Stimulated activated memory B cell treated with anti-CD40 and anti-IgM and Interleukin-4, amounts not matched to agents 10 μg/mL and 1 μg/mL and 100 μg/mL, for 72 hours (primary cell): ENCODE measurements around the gene CDH2.

Experiments used
- ATAC-seq: fragments of 150-1000 bp; cut with Tn5 transposase; 2 replicates; pipeline ENCODE4 v1.10.0; 2021
- H3K27ac Mint-ChIP-seq: one replicate; pipeline ENCODE4 v1.8.0; 2022; ENCODE audit warnings: mild to moderate bottlenecking, mixed read lengths
- H3K27me3 Mint-ChIP-seq: one replicate; pipeline ENCODE4 v1.8.0; 2022; ENCODE audit warnings: mixed read lengths
- H3K36me3 Mint-ChIP-seq: one replicate; pipeline ENCODE4 v1.8.0; 2022; ENCODE audit warnings: mixed read lengths
- H3K4me1 Mint-ChIP-seq: one replicate; pipeline ENCODE4 v1.8.0; 2022; ENCODE audit warnings: mixed read lengths
- H3K4me3 Mint-ChIP-seq: one replicate; pipeline ENCODE4 v1.8.0; 2022; ENCODE audit warnings: mild to moderate bottlenecking, moderate library complexity, mixed read lengths
- H3K9me3 Mint-ChIP-seq: one replicate; pipeline ENCODE4 v1.8.0; 2022; ENCODE audit warnings: mixed read lengths

Gene CDH2

GRCh38 chr18:28036488-28036887 lies 140.4 kb downstream of the CDH2 start:
- no peaks in the 10 kb centered on the region for H3K27me3 Mint-ChIP-seq
- H3K36me3 Mint-ChIP-seq, result no peaks in the 10 kb centered on the region
- no peak overlapping the region for H3K27ac Mint-ChIP-seq
- peaks cover 3% of the 10 kb centered on the region for H3K9me3 Mint-ChIP-seq
- ATAC-seq, result no peak
- no peak overlapping the region for H3K4me3 Mint-ChIP-seq
- no peaks in the 10 kb centered on the region for H3K4me1 Mint-ChIP-seq

- Mint-ChIP-seq H3K27me3 (no peaks in the 10 kb centered on the region), H3K4me3 (no peak overlapping the region), H3K27ac (no peak overlapping the region), H3K36me3 (no peaks in the 10 kb centered on the region), H3K9me3 (peaks cover 7% of the 10 kb centered on the region), H3K4me1 (no peaks in the 10 kb centered on the region)
- no peak for ATAC-seq
Observed at GRCh38 chr18:28034567-28034966, 142.4 kb downstream of the CDH2 start.

GRCh38 chr18:28032177-28032576 lies 144.8 kb downstream of the CDH2 start:
- peaks cover 3% of the 10 kb centered on the region for H3K9me3 Mint-ChIP-seq
- no peak overlapping the region for H3K4me3 Mint-ChIP-seq
- H3K36me3 Mint-ChIP-seq, result no peaks in the 10 kb centered on the region
- ATAC-seq, result no peak
- H3K4me1 Mint-ChIP-seq, result no peaks in the 10 kb centered on the region
- no peak overlapping the region for H3K27ac Mint-ChIP-seq
- H3K27me3 Mint-ChIP-seq, result no peaks in the 10 kb centered on the region

GRCh38 chr18:28030458-28030857 lies 146.5 kb downstream of the CDH2 start:
- ATAC-seq, result no peak
- peaks cover 6% of the 10 kb centered on the region for H3K9me3 Mint-ChIP-seq
- H3K4me3 Mint-ChIP-seq, result no peak overlapping the region
- H3K4me1 Mint-ChIP-seq, result no peaks in the 10 kb centered on the region
- H3K27ac Mint-ChIP-seq, result no peak overlapping the region
- H3K27me3 Mint-ChIP-seq, result no peaks in the 10 kb centered on the region
- no peaks in the 10 kb centered on the region for H3K36me3 Mint-ChIP-seq

GRCh38 chr18:28027755-28028154 lies 149.2 kb downstream of the CDH2 start:
- no peak for ATAC-seq
- Mint-ChIP-seq H3K27ac (no peak overlapping the region), H3K27me3 (no peaks in the 10 kb centered on the region), H3K4me1 (no peaks in the 10 kb centered on the region), H3K4me3 (no peak overlapping the region), H3K9me3 (peaks cover 9% of the 10 kb centered on the region), H3K36me3 (no peaks in the 10 kb centered on the region)

GRCh38 chr18:28019425-28020108 lies 157.4 kb downstream of the CDH2 start:
- H3K4me1 Mint-ChIP-seq, result no peaks in the 10 kb centered on the region
- no peak overlapping the region for H3K27ac Mint-ChIP-seq
- H3K27me3 Mint-ChIP-seq, result no peaks in the 10 kb centered on the region
- H3K4me3 Mint-ChIP-seq, result no peak overlapping the region
- H3K9me3 Mint-ChIP-seq, result peaks cover 6% of the 10 kb centered on the region
- no peaks in the 10 kb centered on the region for H3K36me3 Mint-ChIP-seq
- ATAC-seq, result no peak

- Mint-ChIP-seq H3K4me3 (no peak overlapping the region), H3K27ac (no peak overlapping the region), H3K27me3 (no peaks in the 10 kb centered on the region), H3K36me3 (no peaks in the 10 kb centered on the region), H3K4me1 (no peaks in the 10 kb centered on the region), H3K9me3 (peaks cover 6% of the 10 kb centered on the region)
- no peak for ATAC-seq
Observed at GRCh38 chr18:28018351-28018750, 158.6 kb downstream of the CDH2 start.

GRCh38 chr18:28015671-28016070 lies 161.3 kb downstream of the CDH2 start:
- no peaks in the 10 kb centered on the region for H3K36me3 Mint-ChIP-seq
- H3K27ac Mint-ChIP-seq, result no peak overlapping the region
- peaks cover 6% of the 10 kb centered on the region for H3K9me3 Mint-ChIP-seq
- no peak for ATAC-seq
- H3K4me1 Mint-ChIP-seq, result no peaks in the 10 kb centered on the region
- no peak overlapping the region for H3K4me3 Mint-ChIP-seq
- no peaks in the 10 kb centered on the region for H3K27me3 Mint-ChIP-seq

- no peaks in the 10 kb centered on the region for H3K4me1 Mint-ChIP-seq
Observed at GRCh38 chr18:28013066-28013465, 163.9 kb downstream of the CDH2 start.

GRCh38 chr18:28012336-28012735 lies 164.6 kb downstream of the CDH2 start:
- H3K4me3 Mint-ChIP-seq, result no peak overlapping the region
- H3K9me3 Mint-ChIP-seq, result peaks cover 5% of the 10 kb centered on the region
- H3K27me3 Mint-ChIP-seq, result no peaks in the 10 kb centered on the region
- no peaks in the 10 kb centered on the region for H3K36me3 Mint-ChIP-seq
- H3K4me1 Mint-ChIP-seq, result no peaks in the 10 kb centered on the region
- H3K27ac Mint-ChIP-seq, result no peak overlapping the region
- no peak for ATAC-seq

More at GRCh38 chr18:28013066-28013465, 163.9 kb downstream of the CDH2 start:
- Mint-ChIP-seq H3K36me3 (no peaks in the 10 kb centered on the region), H3K4me3 (no peak overlapping the region), H3K27me3 (no peaks in the 10 kb centered on the region), H3K27ac (no peak overlapping the region), H3K9me3 (peaks cover 9% of the 10 kb centered on the region)
- no peak for ATAC-seq

- Mint-ChIP-seq H3K4me1 (no peaks in the 10 kb centered on the region), H3K36me3 (no peaks in the 10 kb centered on the region), H3K9me3 (peaks cover 3% of the 10 kb centered on the region), H3K27ac (no peak overlapping the region), H3K4me3 (no peak overlapping the region), H3K27me3 (no peaks in the 10 kb centered on the region)
- no peak for ATAC-seq
Observed at GRCh38 chr18:28009589-28009988, 167.3 kb downstream of the CDH2 start.

- ATAC-seq, result no peak
- Mint-ChIP-seq H3K4me1 (no peaks in the 10 kb centered on the region), H3K27ac (no peak overlapping the region), H3K4me3 (no peak overlapping the region), H3K9me3 (peaks cover 5% of the 10 kb centered on the region), H3K36me3 (no peaks in the 10 kb centered on the region), H3K27me3 (no peaks in the 10 kb centered on the region)
Observed at GRCh38 chr18:28007841-28008240, 169.1 kb downstream of the CDH2 start.

- Mint-ChIP-seq H3K36me3 (no peaks in the 10 kb centered on the region), H3K9me3 (peaks cover 5% of the 10 kb centered on the region), H3K27ac (no peak overlapping the region), H3K4me3 (no peak overlapping the region), H3K27me3 (no peaks in the 10 kb centered on the region), H3K4me1 (no peaks in the 10 kb centered on the region)
- ATAC-seq, result no peak
Observed at GRCh38 chr18:28005164-28005563, 171.8 kb downstream of the CDH2 start.

- ATAC-seq, result no peak
- no peaks in the 10 kb centered on the region for H3K4me1 Mint-ChIP-seq
- H3K36me3 Mint-ChIP-seq, result no peaks in the 10 kb centered on the region
- no peak overlapping the region for H3K4me3 Mint-ChIP-seq
- no peak overlapping the region for H3K27ac Mint-ChIP-seq
- peaks cover 5% of the 10 kb centered on the region for H3K9me3 Mint-ChIP-seq
- H3K27me3 Mint-ChIP-seq, result no peaks in the 10 kb centered on the region
Observed at GRCh38 chr18:28004606-28005005, 172.3 kb downstream of the CDH2 start.

GRCh38 chr18:28003451-28003850 lies 173.5 kb downstream of the CDH2 start:
- no peak overlapping the region for H3K27ac Mint-ChIP-seq
- H3K27me3 Mint-ChIP-seq, result no peaks in the 10 kb centered on the region
- H3K9me3 Mint-ChIP-seq, result peaks cover 8% of the 10 kb centered on the region
- H3K36me3 Mint-ChIP-seq, result no peaks in the 10 kb centered on the region
- no peaks in the 10 kb centered on the region for H3K4me1 Mint-ChIP-seq
- H3K4me3 Mint-ChIP-seq, result no peak overlapping the region
- ATAC-seq, result no peak

- H3K4me1 Mint-ChIP-seq, result no peaks in the 10 kb centered on the region
- H3K4me3 Mint-ChIP-seq, result no peak overlapping the region
- no peaks in the 10 kb centered on the region for H3K27me3 Mint-ChIP-seq
- no peak for ATAC-seq
- no peaks in the 10 kb centered on the region for H3K36me3 Mint-ChIP-seq
- peaks cover 8% of the 10 kb centered on the region for H3K9me3 Mint-ChIP-seq
- H3K27ac Mint-ChIP-seq, result no peak overlapping the region
Observed at GRCh38 chr18:28002841-28003240, 174.1 kb downstream of the CDH2 start.
